ENCODE results near the gene SLC23A3.
A peak's percentile ranks its signal among the peaks of the same experiment; 100 is the strongest.

The SLC23A3 gene

GRCh38 chr2:219131744-219132143 lies 38.1 kb downstream of the SLC23A3 start:
- DNase-seq, result no peak

GRCh38 chr2:219131327-219131726 lies 38.5 kb downstream of the SLC23A3 start:
- DNase-seq, result no peak

- DNase-seq, result no peak
These were observed 40.2 kb downstream of the SLC23A3 start for GRCh38 chr2:219129589-219129988.

- DNase-seq, result no peak
These were observed 41.4 kb downstream of the SLC23A3 start for GRCh38 chr2:219128396-219128795.

- no peak for DNase-seq
These were observed 42.7 kb downstream of the SLC23A3 start for GRCh38 chr2:219127037-219127635.

GRCh38 chr2:219126555-219126954 lies 43.3 kb downstream of the SLC23A3 start:
- DNase-seq, result no peak

- DNase-seq, result no peak
These were observed 44.0 kb downstream of the SLC23A3 start for GRCh38 chr2:219125886-219126270.

GRCh38 chr2:219125225-219125885 lies 44.5 kb downstream of the SLC23A3 start:
- DNase-seq, result no peak

GRCh38 chr2:219124381-219125110 lies 45.3 kb downstream of the SLC23A3 start:
- peak; percentile 13 for DNase-seq

GRCh38 chr2:219123356-219124135 lies 46.3 kb downstream of the SLC23A3 start:
- no peak for DNase-seq

- no peak for DNase-seq
These were observed 47.4 kb downstream of the SLC23A3 start for GRCh38 chr2:219122202-219122980.

- no peak for DNase-seq
These were observed 49.7 kb downstream of the SLC23A3 start for GRCh38 chr2:219120082-219120481.

- peak; percentile 27 for DNase-seq
These were observed 50.3 kb downstream of the SLC23A3 start for GRCh38 chr2:219119422-219120043.

- no peak for DNase-seq
These were observed 51.3 kb downstream of the SLC23A3 start for GRCh38 chr2:219118504-219118903.

- no peak for DNase-seq
These were observed 52.8 kb downstream of the SLC23A3 start for GRCh38 chr2:219116776-219117646.

GRCh38 chr2:219112651-219113338 lies 57.0 kb downstream of the SLC23A3 start:
- DNase-seq, result no peak

- DNase-seq, result no peak
These were observed 57.8 kb downstream of the SLC23A3 start for GRCh38 chr2:219112062-219112406.

All from CD4-positive, alpha-beta T cell treated with Interferon gamma for 1 hour (primary cell).